Lower leg skin (tissue), 4 donors: ENCODE measurements around the gene WFIKKN2. TPM values are rescaled to one million over a fixed set of nuclear protein-coding genes. Genes with fewer than 3 reads are reported as not detected.
"Not testable (repeated sequence)": the region's sequence is repeated elsewhere in the genome, so short reads cannot be mapped to it uniquely, and the experiment has no call there.

Experiments used
- DNase-seq, 2 donors: peaks; one replicate each; pipeline ENCODE4 v3.0.0-alpha.2; 2019; ENCODE audit warnings: low spot score in 2 of 2
- H3K4me3 ChIP-seq: fragments of 200-600 bp; sonication (generic); 2 replicates; pipeline ENCODE4 v1.5.1; 2017; ENCODE audit warnings: mild to moderate bottlenecking, low read depth; ENCODE audit not compliant: poor library complexity, severe bottlenecking
- CTCF ChIP-seq, 3 donors: fragments of 450-650 bp; IDR thresholded peaks; one replicate each; pipeline ENCODE4 v1.5.1; 2016; ENCODE audit warnings: antibody characterized with exemption in 3 of 3, mild to moderate bottlenecking in 3 of 3, moderate library complexity in 2 of 3
- POLR2A ChIP-seq, 2 donors: fragments of 450-650 bp; IDR thresholded peaks; one replicate each; pipeline ENCODE4 v1.6.1; 2016 to 2017; ENCODE audit warnings: antibody characterized with exemption in 2 of 2, mild to moderate bottlenecking in 1 of 2, moderate library complexity in 1 of 2
- WGBS, 2 donors: methylation state at CpG; one replicate each; pipeline ENCODE4 v1.1.5; 2018; 5-methylcytosine and 5-hydroxymethylcytosine counted together
- intact Hi-C: fragments of 100-400 bp; cut with DNase I; formaldehyde crosslinking; loops from one replicate; pipeline ENCODE4 v1.15.0; 2023; ENCODE audit warnings: low total_unique reads
- total RNA-seq, 4 donors: library from RNA; depleted of rRNA; stranded (reverse); fragments of >200 nt; gene quantifications; one replicate each; pipeline ENCODE4 v1.1.0, GENCODE V29; 2016

Gene WFIKKN2
- total RNA-seq, 4 donors from 2014 or later = 0.26 to 0.61 (median 0.59) TPM; not detected in 1

DNA sequence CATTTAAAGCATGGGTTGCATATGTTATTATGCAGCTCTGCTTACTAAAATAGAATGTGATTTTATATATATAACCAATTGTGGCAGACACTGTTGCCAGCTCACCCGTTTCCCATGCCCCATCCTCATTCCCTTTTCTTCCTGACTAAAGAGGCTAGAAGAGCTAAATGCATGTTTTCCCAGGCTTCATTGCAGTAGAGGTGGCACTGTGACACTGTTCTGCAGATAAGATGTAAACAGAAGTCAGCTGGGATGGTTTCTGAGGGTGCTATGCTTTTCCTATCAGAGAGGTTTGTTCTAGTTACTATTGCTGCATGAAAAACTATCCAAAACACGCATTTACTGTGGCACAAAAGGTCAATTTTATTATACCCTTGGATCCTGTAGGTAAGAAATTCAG, 36.5 kb downstream of the WFIKKN2 start:
- no peak for TF ChIP-seq CTCF (IDR thresholded peaks at IDR 0.05)
- no peak for TF ChIP-seq POLR2A (IDR thresholded peaks at IDR 0.05)
- intact Hi-C loops = no loop called here
- DNase-seq = no peak
- 80 to 81% methylated on average over 2 of the region's 2 CpGs for WGBS, 2 donors
- no peak overlapping the region for H3K4me3 ChIP-seq

- no peak overlapping the region for H3K4me3 ChIP-seq
- DNase-seq = peak in 1 of 2 donors; percentile 59
- TF ChIP-seq POLR2A (IDR thresholded peaks at IDR 0.05) (no peak), CTCF (IDR thresholded peaks at IDR 0.05) (no peak)
- intact Hi-C loops = no loop called here
- 17 to 19% methylated on average over 4 of the region's 4 CpGs for WGBS, 2 donors
These were observed 37.5 kb downstream of the WFIKKN2 start for GRCh38 chr17:50872710-50873424.

GRCh38 chr17:50875074-50875473, 39.7 kb downstream of the WFIKKN2 start:
- no peak for TF ChIP-seq POLR2A (IDR thresholded peaks at IDR 0.05)
- 84 to 86% methylated on average over 2 of the region's 2 CpGs for WGBS, 2 donors
- no peak for DNase-seq
- intact Hi-C loops = no loop called here
- no peak overlapping the region for H3K4me3 ChIP-seq

DNA sequence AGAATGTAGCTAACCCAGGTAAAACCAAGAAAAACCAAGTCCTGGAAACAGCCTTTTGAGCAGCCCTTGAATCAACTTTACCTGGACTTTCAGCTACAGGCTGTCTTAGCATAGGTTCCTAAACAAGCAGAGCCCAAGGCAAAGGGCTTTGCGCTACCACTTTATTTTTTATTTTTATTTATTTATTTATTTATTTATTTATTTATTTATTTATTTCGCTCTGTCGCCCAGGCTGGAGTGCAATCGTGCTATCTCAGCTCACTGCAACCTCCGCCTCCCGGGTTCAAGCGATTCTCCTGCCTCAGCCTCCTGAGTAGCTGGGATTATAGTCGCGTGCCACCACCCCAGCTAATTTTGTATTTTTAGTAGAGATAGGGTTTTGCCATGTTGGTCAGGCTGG, 41.7 kb downstream of the WFIKKN2 start:
- DNase-seq, intact Hi-C loops, H3K4me3 ChIP-seq: not testable (repeated sequence)
- 97 to 98% methylated on average over 9 of the region's 9 CpGs for WGBS, 2 donors

GRCh38 chr17:50877838-50878237, 42.5 kb downstream of the WFIKKN2 start:
- intact Hi-C loops = no loop called here
- TF ChIP-seq POLR2A (IDR thresholded peaks at IDR 0.05) (no peak), CTCF (IDR thresholded peaks at IDR 0.05) (no peak)
- no peak for DNase-seq
- 98 to 100% methylated on average over 1 of the region's 1 CpG for WGBS, 2 donors
- no peak overlapping the region for H3K4me3 ChIP-seq

DNA sequence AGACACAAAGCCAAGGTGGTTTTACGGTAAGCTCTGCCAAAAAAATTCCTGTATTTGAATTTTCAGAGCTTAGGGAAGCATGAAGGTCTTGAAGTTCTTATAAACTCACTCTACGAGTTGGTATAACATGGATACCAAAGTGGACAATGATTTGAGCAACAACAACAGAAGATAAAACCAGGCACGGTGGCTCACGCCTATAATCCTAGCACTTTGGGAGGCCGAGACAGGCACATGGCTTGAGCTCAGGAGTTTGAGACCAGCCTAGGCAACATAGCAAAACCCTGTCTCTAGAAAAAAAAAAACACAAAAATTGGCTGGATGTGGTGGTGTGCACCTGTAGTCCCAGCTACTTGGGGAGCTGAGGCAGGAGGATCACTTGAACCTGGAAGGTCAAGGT, 43.7 kb downstream of the WFIKKN2 start:
- 92 to 94% methylated on average over 5 of the region's 5 CpGs for WGBS, 2 donors
- DNase-seq = no peak
- TF ChIP-seq POLR2A (IDR thresholded peaks at IDR 0.05) (no peak), CTCF (IDR thresholded peaks at IDR 0.05) (no peak)

DNA sequence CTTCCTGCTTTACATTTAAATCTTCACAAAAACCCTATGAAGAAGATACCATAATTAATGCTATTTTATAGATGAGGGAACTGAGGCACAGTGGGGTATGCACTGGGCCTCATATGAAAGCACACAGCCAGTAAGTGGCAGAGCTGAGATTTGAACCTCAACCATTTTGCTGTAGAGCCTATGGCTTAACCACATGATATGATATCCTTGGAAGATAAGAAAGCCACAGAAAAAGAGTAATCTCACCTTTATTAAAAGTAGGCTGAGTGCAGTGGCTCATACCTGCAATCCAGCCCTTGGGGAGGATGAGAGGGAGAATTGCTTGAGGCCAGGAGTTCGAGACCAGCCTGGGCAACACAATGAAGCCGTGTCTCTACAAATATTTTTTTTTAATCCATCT, 45.8 kb downstream of the WFIKKN2 start:
- intact Hi-C loops = no loop called here
- TF ChIP-seq CTCF (IDR thresholded peaks at IDR 0.05) (no peak), POLR2A (IDR thresholded peaks at IDR 0.05) (no peak)
- H3K4me3 ChIP-seq = no peak overlapping the region
- DNase-seq = no peak
- WGBS, 2 donors = 89% methylated on average over 2 of the region's 2 CpGs

More for the DNA sequence above, 43.7 kb downstream of the WFIKKN2 start:
- no peak overlapping the region for H3K4me3 ChIP-seq
- intact Hi-C loops = no loop called here
